GM18498 (cell line): ENCODE data around the gene FRG1.
"Not testable (repeated sequence)": the region's sequence is repeated elsewhere in the genome, so short reads cannot be mapped to it uniquely, and the experiment has no call there.

Experiments used
- ATAC-seq: cut with Tn5 transposase; IDR thresholded peaks from one replicate; pipeline ENCODE4 v1.9.1; 2021; ENCODE audit warnings: mild to moderate bottlenecking, moderate library complexity; ENCODE audit not compliant: unreplicated experiment

The FRG1 gene

DNA sequence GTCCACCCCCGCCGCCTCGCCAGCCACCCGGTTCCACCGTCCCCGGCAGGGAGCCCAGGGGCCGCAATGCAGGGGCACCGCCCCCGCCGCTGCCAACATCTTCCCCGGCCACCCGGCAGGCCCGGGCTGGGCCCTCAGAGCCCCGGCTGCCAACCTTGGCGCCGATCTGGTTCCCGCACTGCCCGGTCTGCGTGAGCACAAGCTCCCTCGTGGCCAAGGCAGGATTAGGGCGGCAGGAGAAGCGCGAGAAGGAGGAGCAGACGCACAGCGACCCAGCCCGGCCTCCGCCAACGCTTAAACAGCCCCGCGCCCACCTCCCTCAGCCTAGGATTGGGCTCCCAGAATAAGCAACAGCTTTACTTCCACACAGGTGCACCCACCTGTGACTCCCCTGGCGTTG, 44.0 kb downstream of the FRG1 start:
- not testable (repeated sequence) for ATAC-seq

DNA sequence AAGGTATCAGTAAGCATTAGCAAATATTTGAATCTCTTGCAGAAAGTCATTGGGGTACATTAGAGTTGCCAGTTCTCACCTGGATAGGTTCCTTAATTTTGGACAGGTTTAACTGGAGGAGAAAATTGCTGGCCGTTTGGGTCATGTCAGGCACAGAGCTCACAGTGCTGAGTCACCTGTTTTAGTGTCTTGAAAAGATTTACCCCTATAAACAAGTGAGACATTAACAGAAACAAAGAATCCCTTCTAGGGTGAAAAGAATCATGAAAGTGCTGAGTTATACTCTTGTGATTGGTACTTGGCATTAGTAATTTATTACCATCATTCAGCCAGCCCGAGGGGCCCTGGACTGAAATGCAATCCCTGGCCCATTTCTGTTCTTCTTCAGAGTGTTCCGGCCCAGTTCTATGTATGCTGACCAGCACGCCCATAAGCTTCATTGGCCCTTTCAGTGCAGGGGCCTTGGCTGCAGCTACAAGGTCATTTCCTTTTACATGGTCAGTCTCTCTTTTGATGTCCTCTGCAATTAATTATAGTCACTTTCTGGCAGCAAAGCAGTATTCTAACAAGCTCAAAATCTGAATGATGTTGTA, 45.1 kb downstream of the FRG1 start:
- ATAC-seq, result not testable (repeated sequence)

DNA sequence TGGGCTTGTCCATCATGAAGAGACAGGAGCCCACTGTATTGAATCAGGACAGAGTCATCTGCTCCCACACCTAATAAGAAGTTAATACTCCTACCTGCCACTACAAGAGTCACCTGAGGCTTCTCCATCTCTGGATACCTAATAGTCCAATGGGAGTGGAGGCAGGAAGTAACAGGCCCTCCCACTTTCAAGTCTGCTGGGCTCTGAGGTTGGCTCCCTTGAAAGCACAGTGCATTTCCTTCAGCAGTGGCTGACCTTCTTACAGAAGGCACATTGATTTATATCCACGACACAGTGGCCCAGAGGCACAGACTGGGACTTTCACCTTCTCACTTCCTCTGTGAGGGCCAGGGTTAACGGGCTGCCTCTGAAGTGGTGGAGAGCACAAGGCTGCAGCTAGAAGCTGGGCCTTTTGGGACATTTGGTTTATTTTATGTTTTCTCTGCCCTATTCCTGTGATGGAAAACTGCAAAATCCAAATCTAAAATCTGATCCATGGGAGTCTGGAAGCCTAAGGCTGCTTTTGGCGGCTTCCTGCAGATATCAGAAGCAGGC, 48.3 kb downstream of the FRG1 start:
- ATAC-seq, result no peak

DNA sequence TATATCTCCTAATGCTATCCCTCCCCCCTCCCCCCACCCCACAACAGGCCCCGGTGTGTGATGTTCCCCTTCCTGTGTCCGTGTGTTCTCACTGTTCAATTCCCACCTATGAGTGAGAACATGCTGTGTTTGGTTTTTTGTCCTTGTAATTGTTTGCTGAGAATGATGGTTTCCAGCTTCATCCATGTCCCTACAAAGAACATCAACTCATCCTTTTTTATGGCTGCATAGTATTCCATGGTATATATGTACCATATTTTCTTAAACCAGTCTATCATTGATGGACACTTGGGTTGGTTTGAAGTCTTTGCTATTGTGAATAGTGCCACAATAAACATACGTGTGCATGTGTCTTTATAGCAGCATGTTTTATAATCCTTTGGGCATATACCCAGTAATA, 49.3 kb downstream of the FRG1 start:
- ATAC-seq, result not testable (repeated sequence)
